Liver (tissue), 3 donors: ENCODE measurements around the gene NLRP9.

Source experiments
- ATF3 ChIP-seq: IDR thresholded peaks from 2 replicates; pipeline ENCODE4 v1.6.1; 2016; ENCODE audit warnings: antibody characterized with exemption
- CTCF ChIP-seq: fragments of 150-350 bp; IDR thresholded peaks from 2 replicates; pipeline ENCODE4 v1.5.1; 2017; ENCODE audit warnings: improper control_type of control experiment, low read depth, low read length; ENCODE audit not compliant: missing input control
- EGR1 ChIP-seq, 2 donors: IDR thresholded peaks; 2 replicates each; pipeline ENCODE4 v1.6.1; 2016 to 2018; ENCODE audit warnings: antibody characterized with exemption in 2 of 2, low read depth in 2 of 2
- FOXA1 ChIP-seq: IDR thresholded peaks from 2 replicates; pipeline ENCODE4 v1.6.1; 2016; ENCODE audit warnings: antibody characterized with exemption
- FOXA2 ChIP-seq: IDR thresholded peaks from 2 replicates; pipeline ENCODE4 v1.6.1; 2016; ENCODE audit warnings: antibody characterized with exemption
- GABPA ChIP-seq, 2 donors: IDR thresholded peaks in 1 of 2; conservative IDR thresholded peaks in 1 of 2; 2 replicates each; pipeline ENCODE4 v1.6.1; 2016; ENCODE audit warnings: antibody characterized with exemption in 2 of 2, mild to moderate bottlenecking in 1 of 2, moderate library complexity in 1 of 2
- JUND ChIP-seq, 2 donors: IDR thresholded peaks; 2 replicates each; pipeline ENCODE4 v1.6.1; 2016; ENCODE audit warnings: antibody characterized with exemption in 2 of 2
- MAX ChIP-seq: IDR thresholded peaks from 2 replicates; pipeline ENCODE4 v1.6.1; 2016; ENCODE audit warnings: antibody characterized with exemption
- RAD21 ChIP-seq, 2 donors: IDR thresholded peaks; 2 replicates each; pipeline ENCODE4 v1.6.1; 2016; ENCODE audit warnings: antibody characterized with exemption in 2 of 2, mild to moderate bottlenecking in 2 of 2
- REST ChIP-seq: IDR thresholded peaks from 2 replicates; pipeline ENCODE4 v1.6.1; 2016; ENCODE audit warnings: antibody characterized with exemption, mild to moderate bottlenecking
- RXRA ChIP-seq, 2 donors: IDR thresholded peaks; 2 replicates each; pipeline ENCODE4 v1.6.1; 2017 to 2018; ENCODE audit warnings: antibody characterized with exemption in 2 of 2, mild to moderate bottlenecking in 1 of 2
- SP1 ChIP-seq: IDR thresholded peaks from 2 replicates; pipeline ENCODE4 v1.6.1; 2018; ENCODE audit warnings: antibody characterized with exemption, mild to moderate bottlenecking
- YY1 ChIP-seq: IDR thresholded peaks from 2 replicates; pipeline ENCODE4 v1.6.1; 2016; ENCODE audit warnings: antibody characterized with exemption, mild to moderate bottlenecking
- ZBTB33 ChIP-seq: IDR thresholded peaks from 2 replicates; pipeline ENCODE4 v1.6.1; 2016; ENCODE audit warnings: antibody characterized with exemption
- donor health status: healthy.
- donor health status: healthy.

- TF ChIP-seq MAX: no peak
- TF ChIP-seq CTCF: no peak
- no peak for TF ChIP-seq REST
- TF ChIP-seq YY1: no peak
- TF ChIP-seq GABPA (IDR thresholded peaks at IDR 0.05 in 1 of 2, conservative IDR thresholded peaks at IDR 0.05 in 1 of 2): no peak
- TF ChIP-seq FOXA2: no peak
- no peak for TF ChIP-seq SP1
- no peak for TF ChIP-seq ZBTB33
- no peak for TF ChIP-seq RAD21 (IDR thresholded peaks at IDR 0.05)
- no peak for TF ChIP-seq ATF3
- no peak for TF ChIP-seq JUND (IDR thresholded peaks at IDR 0.05)
- TF ChIP-seq RXRA (IDR thresholded peaks at IDR 0.05): no peak
- no peak for TF ChIP-seq FOXA1
- TF ChIP-seq EGR1 (IDR thresholded peaks at IDR 0.05; ENCODE audit: low read depth in 2 of 2): no peak
Observed at GRCh38 chr19:55673465-55673864, 64.7 kb downstream of the NLRP9 start.
